Measurements from ENCODE around the gene FBP2.

Gene FBP2

GRCh38 chr9:94622087-94622800, 28.6 kb upstream of the FBP2 start:
- TF ChIP-seq CTCF (conservative IDR thresholded peaks at IDR 0.05) (no peak), ZFX (IDR thresholded peaks at IDR 0.05) (no peak)
- no peak overlapping the region for H3K27ac ChIP-seq

- TF ChIP-seq CTCF (conservative IDR thresholded peaks at IDR 0.05) (no peak), ZFX (IDR thresholded peaks at IDR 0.05) (no peak)
- no peak overlapping the region for H3K27ac ChIP-seq
Measured at GRCh38 chr9:94619026-94619425, 25.4 kb upstream of the FBP2 start.

GRCh38 chr9:94613003-94613402, 19.4 kb upstream of the FBP2 start:
- no peak for TF ChIP-seq CTCF (conservative IDR thresholded peaks at IDR 0.05)
- no peak for TF ChIP-seq ZFX (IDR thresholded peaks at IDR 0.05)
- no peak overlapping the region for H3K27ac ChIP-seq

- no peak for TF ChIP-seq ZFX (IDR thresholded peaks at IDR 0.05)
- TF ChIP-seq CTCF (conservative IDR thresholded peaks at IDR 0.05), result no peak
- H3K27ac ChIP-seq, result no peak overlapping the region
Measured at GRCh38 chr9:94612071-94612470, 18.4 kb upstream of the FBP2 start.

- no peak overlapping the region for H3K27ac ChIP-seq
- TF ChIP-seq ZFX (IDR thresholded peaks at IDR 0.05) (no peak), CTCF (conservative IDR thresholded peaks at IDR 0.05) (no peak)
Measured at GRCh38 chr9:94611638-94612068, 18.0 kb upstream of the FBP2 start.

GRCh38 chr9:94610181-94610606, 16.6 kb upstream of the FBP2 start:
- no peak for TF ChIP-seq ZFX (IDR thresholded peaks at IDR 0.05)
- TF ChIP-seq CTCF (conservative IDR thresholded peaks at IDR 0.05), result no peak
- no peak overlapping the region for H3K27ac ChIP-seq

- TF ChIP-seq CTCF (conservative IDR thresholded peaks at IDR 0.05) (no peak), ZFX (IDR thresholded peaks at IDR 0.05) (no peak)
Measured at GRCh38 chr9:94607423-94607691, 13.7 kb upstream of the FBP2 start.

More at GRCh38 chr9:94607423-94607691, 13.7 kb upstream of the FBP2 start:
- no peak overlapping the region for H3K27ac ChIP-seq

Measured in C4-2B (cell line).